ENCODE data around the gene PLEKHA5.
"Not testable (repeated sequence)": the region's sequence is repeated elsewhere in the genome, so short reads cannot be mapped to it uniquely, and the experiment has no call there.

PLEKHA5 gene

DNA sequence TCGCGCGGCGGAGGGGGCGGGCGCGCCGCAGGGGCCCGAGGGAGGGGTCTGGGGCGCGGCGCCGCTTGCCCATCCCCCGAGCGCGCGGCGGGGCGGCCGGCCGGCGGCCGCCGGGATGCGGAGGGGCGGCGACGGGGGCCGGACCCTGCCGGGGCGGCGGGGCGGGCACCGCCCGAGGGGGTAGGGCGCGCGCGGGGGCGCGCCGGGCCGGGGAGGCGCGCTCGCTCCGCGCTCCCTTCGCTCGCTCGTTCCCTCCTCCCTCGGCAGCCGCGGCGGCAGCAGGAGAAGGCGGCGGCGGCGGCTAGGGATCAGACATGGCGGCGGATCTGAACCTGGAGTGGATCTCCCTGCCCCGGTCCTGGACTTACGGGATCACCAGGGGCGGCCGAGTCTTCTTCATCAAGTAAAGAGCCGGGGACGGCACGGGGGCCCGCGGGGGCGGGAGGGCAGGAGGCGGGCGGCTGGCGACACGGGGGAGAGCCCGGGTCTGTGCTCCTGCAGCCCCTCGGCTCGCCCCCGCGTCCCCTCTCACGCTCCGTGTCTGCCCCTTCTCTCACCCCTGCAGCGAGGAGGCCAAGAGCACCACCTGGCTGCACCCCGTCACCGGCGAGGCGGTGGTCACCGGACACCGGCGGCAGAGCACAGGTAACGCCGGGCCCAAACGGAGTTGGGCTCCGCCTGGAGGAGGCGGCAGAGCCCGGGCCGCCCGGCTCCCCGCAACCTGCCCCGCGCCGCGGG is at the start of gene PLEKHA5:
PLEKHA5 (plus strand) TSS at position 248 of the 738 bp plus-strand sequence; CDS start at position 315, 67 bp downstream.
- DNase-seq (ENCODE audit: low read depth, low spot score), result no peak

GRCh38 chr12:19080918-19081317 is 48.6 kb upstream of the PLEKHA5 start:
- no peak for DNase-seq (ENCODE audit: low read depth, low spot score)

DNA sequence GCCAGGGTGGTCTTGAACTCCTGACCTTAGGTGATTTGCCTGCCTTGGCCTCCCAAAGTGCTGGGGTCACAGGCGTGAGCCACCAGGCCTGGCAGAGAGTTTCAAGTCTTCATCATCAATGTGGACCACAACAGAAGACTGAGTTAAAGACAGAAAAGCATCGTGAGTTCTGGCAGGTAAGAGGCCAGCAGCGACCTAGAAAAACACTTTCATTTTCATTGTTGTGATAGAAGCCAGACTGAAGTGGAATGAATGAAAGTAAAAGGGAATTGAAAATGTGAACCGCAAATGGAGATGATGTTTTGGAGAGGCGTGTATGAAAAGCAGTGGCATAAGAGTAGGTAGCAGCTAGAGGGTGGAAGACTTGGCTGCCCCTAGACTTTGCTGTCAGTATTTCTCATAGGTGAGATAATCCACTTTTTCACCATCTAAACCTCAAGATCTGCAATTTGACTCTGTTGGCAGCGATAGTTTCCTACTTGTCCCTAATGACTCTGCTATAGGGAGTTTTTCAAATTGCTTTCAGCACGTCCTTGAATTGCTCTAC is 47.1 kb upstream of the PLEKHA5 start:
- no peak for DNase-seq (ENCODE audit: low read depth, low spot score)

- no peak for DNase-seq (ENCODE audit: low read depth, low spot score)
These were observed 45.0 kb upstream of the PLEKHA5 start for GRCh38 chr12:19084547-19084946.

DNA sequence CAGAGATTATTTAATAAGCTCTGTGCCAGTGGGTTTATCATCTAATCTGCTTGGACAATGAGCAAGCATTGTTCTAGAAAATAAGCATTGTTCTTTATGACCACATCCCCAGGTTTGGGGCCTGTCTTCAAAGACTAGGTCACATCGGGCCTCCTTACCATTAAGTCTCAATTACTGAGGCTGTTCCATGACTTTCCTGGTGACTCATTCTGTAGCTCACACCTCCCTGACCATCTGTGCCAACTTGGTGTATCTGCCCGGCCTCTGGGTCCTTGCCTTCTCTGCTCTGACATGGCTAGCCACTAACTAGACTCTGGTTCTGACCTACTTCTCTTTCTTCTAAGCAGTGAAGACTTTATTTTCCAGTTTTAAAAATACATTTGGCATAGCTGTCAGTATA is 44.4 kb upstream of the PLEKHA5 start:
- no peak for DNase-seq (ENCODE audit: low read depth, low spot score)

DNA sequence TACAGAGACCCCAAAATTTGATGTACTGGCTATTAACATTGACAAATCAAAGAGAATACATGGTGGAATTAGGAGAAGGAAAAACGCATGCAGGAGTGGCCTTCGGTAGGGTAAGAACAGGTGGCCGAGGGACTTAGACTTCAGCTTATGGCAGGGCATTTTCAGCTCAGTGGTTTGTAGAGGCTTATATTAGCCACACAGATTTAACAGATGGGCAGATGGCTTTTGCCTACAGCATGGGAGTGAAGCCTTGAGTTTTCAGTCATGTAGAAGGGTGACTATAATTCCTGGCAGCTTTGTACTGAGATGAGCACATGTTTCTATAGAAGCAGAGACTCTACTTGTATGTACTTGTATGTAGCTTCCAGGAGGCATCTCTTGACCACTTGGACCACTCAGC is 40.9 kb upstream of the PLEKHA5 start:
- no peak for DNase-seq (ENCODE audit: low read depth, low spot score)

DNA sequence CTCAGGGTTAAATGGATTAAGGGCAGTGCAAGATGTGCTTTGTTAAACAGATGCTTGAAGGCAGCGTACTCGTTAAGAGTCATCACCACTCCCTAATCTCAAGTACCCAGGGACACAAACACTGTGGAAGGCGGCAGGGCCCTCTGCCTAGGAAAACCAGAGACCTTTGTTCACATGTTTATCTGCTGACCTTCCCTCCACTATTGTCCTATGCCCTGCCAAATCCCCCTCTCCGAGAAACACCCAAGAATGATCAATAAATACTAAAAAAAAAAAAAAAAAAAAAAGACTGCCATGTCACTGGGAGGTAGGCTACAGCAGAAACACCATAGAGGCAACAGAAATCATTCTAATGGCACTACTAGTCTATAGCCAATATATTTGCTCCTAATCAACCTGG is 37.1 kb upstream of the PLEKHA5 start:
- not testable (repeated sequence) for DNase-seq (ENCODE audit: low read depth, low spot score)

- DNase-seq (ENCODE audit: low read depth, low spot score), result no peak
These were observed 36.3 kb upstream of the PLEKHA5 start for GRCh38 chr12:19093218-19093617.

- DNase-seq (ENCODE audit: low read depth, low spot score), result no peak
These were observed 34.2 kb upstream of the PLEKHA5 start for GRCh38 chr12:19095331-19095730.

DNA sequence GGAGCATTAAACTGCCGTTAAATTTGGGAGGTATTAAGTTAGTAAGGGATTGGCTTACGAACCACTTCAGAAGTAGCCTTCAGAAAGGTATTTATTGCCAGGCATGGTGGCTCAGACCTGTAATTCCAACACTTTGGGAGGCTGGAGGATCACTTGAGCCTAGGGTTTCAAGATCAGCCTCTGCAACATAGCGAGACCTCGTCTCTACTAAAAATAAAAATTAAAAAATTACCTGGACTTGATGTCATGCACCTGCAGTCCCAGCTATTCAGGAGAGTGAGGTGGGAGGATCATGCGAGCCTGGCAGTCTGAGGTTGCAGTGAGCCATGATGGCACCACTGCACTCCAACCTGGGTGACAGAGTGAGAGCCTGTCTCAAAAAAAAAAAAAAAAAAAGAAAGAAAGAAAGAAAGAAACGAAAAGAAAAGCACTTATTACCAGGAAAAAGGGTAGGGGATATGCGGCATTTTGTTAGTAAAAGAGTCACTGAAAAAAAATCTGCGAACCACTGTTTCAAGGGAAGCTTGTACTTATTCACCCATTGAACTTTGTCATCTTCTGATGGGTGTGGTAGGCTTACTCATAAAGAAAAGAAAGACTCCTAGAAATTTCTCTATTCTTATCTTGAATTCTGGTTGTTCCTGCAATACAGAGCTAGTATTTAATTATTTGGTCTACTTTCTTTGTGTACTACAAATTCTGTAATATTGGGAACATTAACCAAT is 33.6 kb upstream of the PLEKHA5 start:
- DNase-seq (ENCODE audit: low read depth, low spot score), result no peak

DNA sequence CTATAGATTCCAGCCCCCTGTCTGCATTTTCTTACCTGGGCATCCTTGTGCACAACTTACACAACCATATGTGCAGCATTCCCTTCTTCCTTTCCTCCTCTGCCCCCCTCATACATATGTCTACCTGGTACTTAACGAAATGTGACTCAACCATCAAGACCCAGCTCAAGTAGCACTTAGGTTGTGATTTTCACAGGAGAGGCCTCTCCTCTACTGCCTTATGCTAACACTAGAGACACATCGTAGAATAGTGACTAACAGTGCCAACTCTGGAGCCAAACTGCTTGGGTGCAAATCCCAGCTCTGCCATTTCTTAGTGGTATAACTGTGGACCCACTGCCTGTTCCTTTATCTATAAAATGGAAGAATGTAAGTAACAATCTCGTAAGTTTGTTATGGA is 24.1 kb upstream of the PLEKHA5 start:
- no peak for DNase-seq (ENCODE audit: low read depth, low spot score)

DNA sequence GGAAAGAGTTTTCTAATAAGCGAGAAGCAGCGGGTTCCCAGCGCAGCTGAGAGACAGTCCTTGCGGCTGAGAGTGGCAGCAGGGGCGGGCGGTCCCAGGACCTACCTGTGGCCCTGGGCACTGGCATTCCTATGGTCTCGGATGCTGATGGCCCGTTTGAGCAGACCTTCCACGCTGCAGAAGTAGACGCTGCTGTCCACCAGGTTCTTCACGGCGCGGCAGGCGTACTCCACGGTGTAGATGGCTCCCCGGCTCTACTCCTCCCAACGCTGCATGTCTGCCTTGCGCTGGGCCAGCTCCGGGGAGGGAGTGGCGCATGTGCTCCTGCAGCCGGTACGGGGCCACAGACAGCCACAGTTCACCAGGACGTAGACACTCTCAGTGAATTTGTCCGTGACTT is 21.8 kb upstream of the PLEKHA5 start:
- DNase-seq (ENCODE audit: low read depth, low spot score), result no peak

- no peak for DNase-seq (ENCODE audit: low read depth, low spot score)
These were observed 19.2 kb upstream of the PLEKHA5 start for GRCh38 chr12:19110221-19110940.

GRCh38 chr12:19113464-19113863 is 16.1 kb upstream of the PLEKHA5 start:
- no peak for DNase-seq (ENCODE audit: low read depth, low spot score)

GRCh38 chr12:19115285-19115684 is 14.2 kb upstream of the PLEKHA5 start:
- DNase-seq (ENCODE audit: low read depth, low spot score), result no peak

GRCh38 chr12:19119440-19119839 is 10.1 kb upstream of the PLEKHA5 start:
- no peak for DNase-seq (ENCODE audit: low read depth, low spot score)

DNA sequence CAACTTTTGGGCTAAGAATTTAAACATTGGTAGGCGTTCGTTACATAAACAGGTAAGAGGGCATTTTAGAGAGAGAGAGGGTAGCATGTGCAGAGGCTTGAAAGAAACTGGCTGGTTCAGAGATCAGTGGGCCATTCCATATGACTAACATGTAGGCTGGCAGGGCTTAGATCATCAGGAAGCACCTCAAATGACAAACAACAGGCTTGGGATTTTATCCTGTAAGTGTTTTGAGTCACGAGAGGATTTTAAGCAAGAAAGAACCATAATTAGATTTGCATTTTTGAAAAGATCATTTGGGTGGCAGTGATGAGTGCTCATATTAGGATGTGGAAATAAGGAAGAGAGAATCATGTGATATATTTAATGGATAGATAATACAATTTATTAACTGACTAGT is 8.7 kb upstream of the PLEKHA5 start:
- DNase-seq (ENCODE audit: low read depth, low spot score), result no peak

DNA sequence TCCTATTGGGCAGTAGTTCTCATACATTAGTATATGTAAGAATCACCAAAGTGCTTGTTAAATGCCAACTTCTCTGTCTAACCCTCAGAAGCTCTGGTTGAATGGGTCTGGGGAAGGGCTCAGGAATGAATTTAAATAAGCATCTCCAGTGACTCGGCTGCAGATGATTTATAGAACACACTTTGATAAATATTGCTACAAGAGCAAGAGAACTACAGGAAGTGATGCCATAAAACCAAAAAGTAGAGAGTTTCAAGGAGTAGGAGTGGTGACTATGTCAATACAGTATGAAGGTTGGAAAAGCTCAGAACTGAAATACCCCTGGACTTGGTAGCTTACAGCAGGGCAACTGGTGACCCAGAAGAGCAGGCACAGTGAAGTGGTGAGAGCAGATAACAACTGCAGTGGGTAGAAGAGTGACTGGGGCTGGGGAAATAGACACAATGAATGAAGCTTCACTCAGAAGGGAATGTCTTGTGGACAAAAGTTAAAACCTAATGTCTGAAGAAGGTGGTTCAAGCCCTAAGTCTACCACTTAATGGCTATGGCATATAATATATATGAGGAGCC is 8.0 kb upstream of the PLEKHA5 start:
- no peak for DNase-seq (ENCODE audit: low read depth, low spot score)

GRCh38 chr12:19125325-19125724 is 4.2 kb upstream of the PLEKHA5 start:
- no peak for DNase-seq (ENCODE audit: low read depth, low spot score)

GRCh38 chr12:19127270-19127669 is 2.3 kb upstream of the PLEKHA5 start:
- no peak for DNase-seq (ENCODE audit: low read depth, low spot score)

GRCh38 chr12:19128485-19128884 is 1.0 kb upstream of the PLEKHA5 start:
- no peak for DNase-seq (ENCODE audit: low read depth, low spot score)

- DNase-seq (ENCODE audit: low read depth, low spot score), result peak; percentile 20
These were observed 429 bp upstream of the PLEKHA5 start for GRCh38 chr12:19129122-19129485.
